PC-9 (cell line): ENCODE data around the gene DAAM1. TPM values are rescaled to one million over a fixed set of nuclear protein-coding genes. Genes with fewer than 3 reads are reported as not detected.
A peak's percentile ranks its signal among the peaks of the same experiment; 100 is the strongest.

Experiments
- BruUV-seq: library from RNA; stranded (reverse); fragments of 400-500 nt; replicated peaks from 2 replicates; lab custom pipeline; 2021; lab: Mats Ljungman, UMichigan
- CTCF ChIA-PET: fragments of 300-600 bp; sonication (Branson Sonifier 250); formaldehyde crosslinking; loops from one replicate; lab custom pipeline; 2022; ENCODE audit warnings: antibody characterized with exemption; lab: Charles Lee
- POLR2A ChIA-PET: fragments of 300-600 bp; sonication (Branson Sonifier 250); formaldehyde crosslinking; loops from one replicate; lab custom pipeline; 2022; ENCODE audit warnings: antibody characterized with exemption; ENCODE audit not compliant: unreplicated experiment; lab: Charles Lee
- DNase-seq, 2 experiments: peaks; one replicate each; pipeline versions ENCODE4 v3.0.0 to v3.0.0-alpha.2; 2015 to 2022; ENCODE audit warnings: mixed read lengths in 1 of 2
- H2AFZ ChIP-seq: fragments of 200-600 bp; sonication (generic); 2 replicates; pipeline ENCODE4 v1.8.1; 2017; ENCODE audit warnings: antibody characterized with exemption
- H3F3A ChIP-seq: fragments of 200-600 bp; sonication (generic); 2 replicates; pipeline ENCODE4 v1.8.1; 2017; ENCODE audit warnings: antibody characterized with exemption, mild to moderate bottlenecking, low read depth; ENCODE audit not compliant: insufficient read depth
- H3K27ac ChIP-seq: fragments of 200-600 bp; sonication (generic); 2 replicates; pipeline ENCODE4 v1.6.1; 2016; ENCODE audit warnings: mixed run types
- H3K27me3 ChIP-seq: fragments of 200-600 bp; sonication (generic); 2 replicates; pipeline ENCODE4 v1.6.1; 2016; ENCODE audit warnings: low read depth, mixed run types; ENCODE audit not compliant: insufficient read depth
- H3K36me3 ChIP-seq: fragments of 200-600 bp; sonication (generic); 2 replicates; pipeline ENCODE4 v1.6.1; 2016; ENCODE audit warnings: low read depth, mixed run types
- H3K4me1 ChIP-seq: fragments of 200-600 bp; sonication (generic); replicated peaks from 2 replicates; pipeline ENCODE4 v1.6.1; 2016; ENCODE audit warnings: mixed run types; ENCODE audit not compliant: insufficient read depth
- H3K4me2 ChIP-seq: fragments of 200-600 bp; sonication (generic); 2 replicates; pipeline ENCODE4 v1.6.1; 2017; ENCODE audit warnings: mixed run types
- H3K4me3 ChIP-seq: fragments of 200-600 bp; sonication (generic); 2 replicates; pipeline ENCODE4 v1.6.1; 2016; ENCODE audit warnings: mixed run types
- H3K79me2 ChIP-seq: fragments of 200-600 bp; sonication (generic); 2 replicates; pipeline ENCODE4 v1.6.1; 2017; ENCODE audit warnings: low read depth, mixed run types
- H3K9me2 ChIP-seq: fragments of 200-600 bp; sonication (generic); 2 replicates; pipeline ENCODE4 v1.8.1; 2017; ENCODE audit warnings: mild to moderate bottlenecking; ENCODE audit not compliant: insufficient read depth
- H3K9me3 ChIP-seq: fragments of 200-600 bp; sonication (generic); 2 replicates; pipeline ENCODE4 v1.8.1; 2016; ENCODE audit warnings: low read depth; ENCODE audit not compliant: insufficient read depth
- H4K20me1 ChIP-seq: fragments of 200-600 bp; sonication (generic); 2 replicates; pipeline ENCODE4 v1.8.1; 2017; ENCODE audit not compliant: insufficient read depth
- EZH2 ChIP-seq: fragments of 200-600 bp; sonication (generic); IDR thresholded peaks from 2 replicates; pipeline ENCODE4 v1.8.0; 2017; ENCODE audit warnings: antibody characterized with exemption, low read depth
- intact Hi-C: fragments of 100-400 bp; cut with micrococcal nuclease; formaldehyde crosslinking; loops from one replicate; pipeline ENCODE4 v1.10.0; 2022; ENCODE audit not compliant: unreplicated experiment
- total RNA-seq: library from RNA; stranded (reverse); gene quantifications from 2 replicates; pipeline ENCODE4 v1.2.3, GENCODE V29; 2021
- TF ChIP-seq, protein P1 (sequence below): fragments of 200-600 bp; sonication (generic); conservative IDR thresholded peaks from 2 replicates; pipeline ENCODE4 v1.6.1; 2017; ENCODE audit warnings: mixed run types, antibody characterized with exemption, mild to moderate bottlenecking, moderate library complexity

DAAM1 gene
- total RNA-seq, 1 experiment from 2014 or later, result 70.7 TPM

- POLR2A ChIA-PET, result interaction anchor here (0.6 to 1.1 kb wide), 5 partner anchors 10 to 141 kb away, joined by 4 to 7 read pairs (median 5); partner anchors contain the start of gene L3HYPDH
- intact Hi-C loops, result loop anchor here (1.0 to 5.0 kb wide), 7 partner anchors 19 to 215 kb away; partner anchors contain the start of genes JKAMP and L3HYPDH
- CTCF ChIA-PET, result no interaction called here
- BruUV-seq, result TSS peak; percentile 12
- H3K79me2 ChIP-seq, result no peaks in the 10 kb centered on the region
- peaks cover 29% of the 10 kb centered on the region for H3F3A ChIP-seq
- H3K9me2 ChIP-seq, result no peaks in the 10 kb centered on the region
- peak; percentile 72 to 91 for DNase-seq
- H3K27me3 ChIP-seq, result no peaks in the 10 kb centered on the region
- peaks cover 43% of the 10 kb centered on the region for H3K4me1 ChIP-seq
- peak overlapping the region; percentile 60 for H3K4me2 ChIP-seq
- H4K20me1 ChIP-seq, result no peaks in the 10 kb centered on the region
- no peak overlapping the region for H3K4me3 ChIP-seq
- H3K36me3 ChIP-seq, result peaks cover 18% of the 10 kb centered on the region; the same call in 1 of the 2 replicates
- H3K9me3 ChIP-seq, result no peaks in the 10 kb centered on the region; the same call in 1 of the 2 replicates
- TF ChIP-seq EZH2, result no peak
- TF ChIP-seq, protein P1, sequence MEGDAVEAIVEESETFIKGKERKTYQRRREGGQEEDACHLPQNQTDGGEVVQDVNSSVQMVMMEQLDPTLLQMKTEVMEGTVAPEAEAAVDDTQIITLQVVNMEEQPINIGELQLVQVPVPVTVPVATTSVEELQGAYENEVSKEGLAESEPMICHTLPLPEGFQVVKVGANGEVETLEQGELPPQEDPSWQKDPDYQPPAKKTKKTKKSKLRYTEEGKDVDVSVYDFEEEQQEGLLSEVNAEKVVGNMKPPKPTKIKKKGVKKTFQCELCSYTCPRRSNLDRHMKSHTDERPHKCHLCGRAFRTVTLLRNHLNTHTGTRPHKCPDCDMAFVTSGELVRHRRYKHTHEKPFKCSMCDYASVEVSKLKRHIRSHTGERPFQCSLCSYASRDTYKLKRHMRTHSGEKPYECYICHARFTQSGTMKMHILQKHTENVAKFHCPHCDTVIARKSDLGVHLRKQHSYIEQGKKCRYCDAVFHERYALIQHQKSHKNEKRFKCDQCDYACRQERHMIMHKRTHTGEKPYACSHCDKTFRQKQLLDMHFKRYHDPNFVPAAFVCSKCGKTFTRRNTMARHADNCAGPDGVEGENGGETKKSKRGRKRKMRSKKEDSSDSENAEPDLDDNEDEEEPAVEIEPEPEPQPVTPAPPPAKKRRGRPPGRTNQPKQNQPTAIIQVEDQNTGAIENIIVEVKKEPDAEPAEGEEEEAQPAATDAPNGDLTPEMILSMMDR, result no peak
- no peak overlapping the region for H2AFZ ChIP-seq
- peak overlapping the region; percentile 81 for H3K27ac ChIP-seq
These were observed 154.3 kb downstream of the DAAM1 start for GRCh38 chr14:59342516-59343484.

- ChIA-PET CTCF (no interaction called here), POLR2A (interaction anchor here (0.6 kb wide), 1 partner anchor 18 kb away, joined by 5 read pairs; no protein-coding TSS in a partner anchor)
- H3K4me1 ChIP-seq, result peaks cover 43% of the 10 kb centered on the region
- TF ChIP-seq EZH2, result no peak
- TF ChIP-seq, protein P1, result no peak
- H3K4me2 ChIP-seq, result peak overlapping the region; percentile 60; the same call in 1 of the 2 replicates
- no peaks in the 10 kb centered on the region for H3K79me2 ChIP-seq
- H3K9me3 ChIP-seq, result no peaks in the 10 kb centered on the region; the same call in 1 of the 2 replicates
- H3K9me2 ChIP-seq, result no peaks in the 10 kb centered on the region
- intact Hi-C loops, result loop anchor here (2.0 to 5.0 kb wide), 3 partner anchors 69 to 216 kb away; no protein-coding TSS in a partner anchor
- H3K27ac ChIP-seq, result peak overlapping the region; percentile 81
- no peak overlapping the region for H3K4me3 ChIP-seq
- peaks cover 29% of the 10 kb centered on the region for H3F3A ChIP-seq
- H4K20me1 ChIP-seq, result no peaks in the 10 kb centered on the region
- BruUV-seq, result no TSS peak
- no peaks in the 10 kb centered on the region for H3K27me3 ChIP-seq
- H2AFZ ChIP-seq, result no peak overlapping the region
- peak; percentile 32 to 43 for DNase-seq
- H3K36me3 ChIP-seq, result peaks cover 12% of the 10 kb centered on the region; the same call in 1 of the 2 replicates
These were observed 155.1 kb downstream of the DAAM1 start for GRCh38 chr14:59343585-59343984.

- Histone ChIP-seq H3K9me2 (no peaks in the 10 kb centered on the region), H3F3A (peaks cover 29% of the 10 kb centered on the region), H3K27me3 (no peaks in the 10 kb centered on the region), H3K4me1 (peaks cover 43% of the 10 kb centered on the region), H3K4me2 (peak overlapping the region; percentile 60; the same call in 1 of the 2 replicates), H3K36me3 (0 out of 2 replicates have a peak, but pooled peaks cover 11% of the 10 kb centered on the region), H3K27ac (peak overlapping the region; percentile 81; the same call in 1 of the 2 replicates), H3K79me2 (no peaks in the 10 kb centered on the region), H2AFZ (no peak overlapping the region), H4K20me1 (no peaks in the 10 kb centered on the region), H3K4me3 (no peak overlapping the region), H3K9me3 (no peaks in the 10 kb centered on the region; the same call in 1 of the 2 replicates)
- TF ChIP-seq, protein P1, result no peak
- no peak for TF ChIP-seq EZH2
- CTCF ChIA-PET, result no interaction called here
- intact Hi-C loops, result loop anchor here (5.0 kb wide), 2 partner anchors 98 to 217 kb away; no protein-coding TSS in a partner anchor
- no peak for DNase-seq
- POLR2A ChIA-PET, result no interaction called here
- no TSS peak for BruUV-seq
These were observed 155.5 kb downstream of the DAAM1 start for GRCh38 chr14:59344016-59344415.
